AG04450 (cell line): Measurements from ENCODE around the gene KCNS3. TPM values are rescaled to one million over a fixed set of nuclear protein-coding genes. Genes with fewer than 3 reads are reported as not detected.

Source experiments
- CTCF ChIA-PET: fragments of 300-600, 350-600 bp; formaldehyde crosslinking; extraction: SDS; loops from one replicate; lab custom pipeline; 2022; ENCODE audit warnings: antibody characterized with exemption, inconsistent platforms; lab: Charles Lee
- POLR2A ChIA-PET: fragments of 350-600 bp; formaldehyde crosslinking; extraction: SDS; loops from one replicate; lab custom pipeline; 2021; ENCODE audit warnings: antibody characterized with exemption, inconsistent platforms; lab: Yijun Ruan, JAX
- DNase-seq: peaks from one replicate; pipeline ENCODE4 v3.0.0-alpha.2; 2011; ENCODE audit warnings: low read depth, low spot score
- H3K27ac ChIP-seq: one replicate; pipeline ENCODE4 v1.5.1; 2012; ENCODE audit warnings: low read depth, low read length, control low read depth
- H3K27me3 ChIP-seq: one replicate; pipeline ENCODE4 v1.6.0; 2012; ENCODE audit warnings: low read length; ENCODE audit not compliant: control insufficient read depth, insufficient read depth
- H3K4me3 ChIP-seq: 2 replicates; pipeline ENCODE4 v1.5.1; 2011; ENCODE audit warnings: mild to moderate bottlenecking, low read depth, low read length, control low read depth
- H3K9me3 ChIP-seq: 2 replicates; pipeline ENCODE4 v1.5.1; 2012; ENCODE audit warnings: low read length; ENCODE audit not compliant: control insufficient read depth, insufficient read depth
- CTCF ChIP-seq: IDR thresholded peaks from 2 replicates; pipeline ENCODE4 v1.5.1; 2011; ENCODE audit warnings: low read depth, low read length, control low read depth, inconsistent platforms
- polyA plus RNA-seq: library from polyadenylated mRNA; depleted of rRNA; stranded (reverse); fragments of >200 nt; gene quantifications from 2 replicates; pipeline ENCODE4 v1.2.3, GENCODE V29; 2011

KCNS3 gene
- polyA plus RNA-seq, 1 experiment: 0.46 TPM

GRCh38 chr2:17863539-17863938 lies 14.9 kb upstream of the KCNS3 start:
- H3K4me3 ChIP-seq: no peak overlapping the region
- ChIA-PET CTCF (no interaction called here), POLR2A (no interaction called here)
- H3K27ac ChIP-seq: no peak overlapping the region
- no peak for DNase-seq
- no peaks in the 10 kb centered on the region for H3K9me3 ChIP-seq
- TF ChIP-seq CTCF: no peak
- H3K27me3 ChIP-seq: peaks cover 5% of the 10 kb centered on the region

GRCh38 chr2:17864676-17865075 lies 13.8 kb upstream of the KCNS3 start:
- CTCF ChIA-PET: no interaction called here

GRCh38 chr2:17867133-17867532 lies 11.3 kb upstream of the KCNS3 start:
- H3K4me3 ChIP-seq: no peak overlapping the region
- no peaks in the 10 kb centered on the region for H3K9me3 ChIP-seq
- ChIA-PET CTCF (interaction anchor here (1.2 kb wide), 1 partner anchor 313 kb away, joined by 3 read pairs; no protein-coding TSS in a partner anchor), POLR2A (no interaction called here)
- no peak overlapping the region for H3K27ac ChIP-seq
- no peak for TF ChIP-seq CTCF
- peaks cover 8% of the 10 kb centered on the region for H3K27me3 ChIP-seq
- DNase-seq: no peak

More at GRCh38 chr2:17864676-17865075, 13.8 kb upstream of the KCNS3 start:
- no peak for TF ChIP-seq CTCF
- Histone ChIP-seq H3K27ac (no peak overlapping the region), H3K4me3 (no peak overlapping the region), H3K27me3 (peaks cover 5% of the 10 kb centered on the region), H3K9me3 (no peaks in the 10 kb centered on the region)
- POLR2A ChIA-PET: no interaction called here
- DNase-seq: no peak

GRCh38 chr2:17869128-17869527 lies 9.3 kb upstream of the KCNS3 start:
- Histone ChIP-seq H3K4me3 (no peak overlapping the region), H3K27ac (no peak overlapping the region), H3K27me3 (peaks cover 12% of the 10 kb centered on the region), H3K9me3 (no peaks in the 10 kb centered on the region)
- CTCF ChIA-PET: no interaction called here
- POLR2A ChIA-PET: no interaction called here
- DNase-seq: no peak
- TF ChIP-seq CTCF: no peak

GRCh38 chr2:17871639-17872038 lies 6.8 kb upstream of the KCNS3 start:
- no peak for DNase-seq
- H3K9me3 ChIP-seq: no peaks in the 10 kb centered on the region
- no peak overlapping the region for H3K4me3 ChIP-seq
- peaks cover 22% of the 10 kb centered on the region for H3K27me3 ChIP-seq
- ChIA-PET POLR2A (no interaction called here), CTCF (no interaction called here)
- TF ChIP-seq CTCF: no peak
- H3K27ac ChIP-seq: no peak overlapping the region
